ENCODE data around the gene LIMS1.

- no peak for TF ChIP-seq CTCF (IDR thresholded peaks at IDR 0.05)
- no peak for TF ChIP-seq EP300 (IDR thresholded peaks at IDR 0.05)
Observed at GRCh38 chr2:108701806-108702205, 167.5 kb downstream of the LIMS1 start.
